C4-2B (cell line): ENCODE measurements around the gene TRIM34.

ENCODE experiments used
- CTCF ChIP-seq: fragments of 450-650 bp; conservative IDR thresholded peaks from 2 replicates; pipeline ENCODE4 v1.5.1; 2017; ENCODE audit warnings: mild to moderate bottlenecking
- ZFX ChIP-seq: fragments of 450-650 bp; IDR thresholded peaks from 2 replicates; pipeline ENCODE4 v1.6.1; 2017

DNA sequence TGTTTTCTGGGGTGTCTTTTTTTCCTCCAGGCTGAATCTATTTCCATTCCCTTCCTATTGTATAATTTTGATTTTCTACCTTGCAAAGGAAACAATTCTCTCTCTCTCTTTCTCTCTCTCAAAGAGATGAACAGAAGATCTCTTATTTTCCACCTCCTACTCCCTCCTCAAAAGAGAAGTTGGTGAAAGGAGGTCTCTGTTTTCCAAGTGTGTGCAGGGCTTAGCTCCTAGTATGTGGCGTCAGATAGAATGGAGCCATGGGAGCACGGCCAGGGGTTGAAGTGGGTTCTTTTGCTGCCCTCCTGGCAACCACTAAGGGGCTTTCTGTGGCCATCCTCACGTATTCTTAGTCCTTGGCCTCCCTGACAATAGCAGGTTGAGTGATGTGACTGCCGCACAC lies 480 bp downstream of the TRIM34 start:
- no peak for TF ChIP-seq CTCF
- no peak for TF ChIP-seq ZFX
